Hepatocyte (in vitro differentiated cells): ENCODE measurements around the gene NSUN4.

Source experiments
- EZH2 ChIP-seq: fragments of 200-600 bp; sonication (generic); IDR thresholded peaks from 2 replicates; pipeline ENCODE4 v1.6.1; 2016; ENCODE audit warnings: antibody characterized with exemption, mild to moderate bottlenecking, borderline replicate concordance
- EZH2phosphoT487 ChIP-seq: fragments of 200-600 bp; sonication (generic); IDR thresholded peaks from one replicate; pipeline ENCODE4 v1.6.1; 2018; ENCODE audit warnings: antibody characterized with exemption, mild to moderate bottlenecking, low read depth, moderate library complexity; ENCODE audit not compliant: unreplicated experiment, severe bottlenecking
- TF ChIP-seq, protein P1 (sequence below): fragments of 200-600 bp; sonication (generic); IDR thresholded peaks from 2 replicates; pipeline ENCODE4 v1.5.1; 2016; ENCODE audit warnings: antibody characterized with exemption, mild to moderate bottlenecking; ENCODE audit not compliant: poor library complexity

DNA sequence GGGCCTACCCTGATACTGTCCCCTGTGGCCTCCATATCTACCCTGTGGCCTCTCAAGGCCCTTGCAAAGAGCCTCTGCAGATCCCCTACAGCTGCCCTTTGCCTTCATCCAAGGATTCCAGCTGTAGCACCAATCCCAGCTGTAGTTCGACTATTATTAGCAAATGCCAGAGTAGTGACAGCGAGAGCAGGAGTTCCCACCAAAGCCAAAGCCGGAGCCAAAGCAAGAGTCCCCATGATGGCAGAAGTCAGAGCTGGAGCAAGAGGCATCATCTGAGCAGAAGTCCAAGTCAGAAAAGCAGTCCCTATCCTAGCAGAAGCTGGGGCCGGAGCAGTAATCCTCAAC, 2.7 kb downstream of the NSUN4 start:
- TF ChIP-seq, protein P1, sequence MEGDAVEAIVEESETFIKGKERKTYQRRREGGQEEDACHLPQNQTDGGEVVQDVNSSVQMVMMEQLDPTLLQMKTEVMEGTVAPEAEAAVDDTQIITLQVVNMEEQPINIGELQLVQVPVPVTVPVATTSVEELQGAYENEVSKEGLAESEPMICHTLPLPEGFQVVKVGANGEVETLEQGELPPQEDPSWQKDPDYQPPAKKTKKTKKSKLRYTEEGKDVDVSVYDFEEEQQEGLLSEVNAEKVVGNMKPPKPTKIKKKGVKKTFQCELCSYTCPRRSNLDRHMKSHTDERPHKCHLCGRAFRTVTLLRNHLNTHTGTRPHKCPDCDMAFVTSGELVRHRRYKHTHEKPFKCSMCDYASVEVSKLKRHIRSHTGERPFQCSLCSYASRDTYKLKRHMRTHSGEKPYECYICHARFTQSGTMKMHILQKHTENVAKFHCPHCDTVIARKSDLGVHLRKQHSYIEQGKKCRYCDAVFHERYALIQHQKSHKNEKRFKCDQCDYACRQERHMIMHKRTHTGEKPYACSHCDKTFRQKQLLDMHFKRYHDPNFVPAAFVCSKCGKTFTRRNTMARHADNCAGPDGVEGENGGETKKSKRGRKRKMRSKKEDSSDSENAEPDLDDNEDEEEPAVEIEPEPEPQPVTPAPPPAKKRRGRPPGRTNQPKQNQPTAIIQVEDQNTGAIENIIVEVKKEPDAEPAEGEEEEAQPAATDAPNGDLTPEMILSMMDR = no peak
- TF ChIP-seq EZH2 (no peak), EZH2phosphoT487 (no peak)
